Activated naive CD8-positive, alpha-beta T cell (primary cell): ENCODE data around the gene BIVM.

ENCODE experiments used
- H3K27ac Mint-ChIP-seq: one replicate; pipeline ENCODE4 v1.8.0; 2021; ENCODE audit warnings: mixed read lengths
- H3K27me3 Mint-ChIP-seq: one replicate; pipeline ENCODE4 v1.8.0; 2021; ENCODE audit warnings: mixed read lengths
- H3K36me3 Mint-ChIP-seq: one replicate; pipeline ENCODE4 v1.8.0; 2021; ENCODE audit warnings: mixed read lengths
- H3K4me1 Mint-ChIP-seq: one replicate; pipeline ENCODE4 v1.8.0; 2021; ENCODE audit warnings: low read depth, mixed read lengths
- H3K4me3 Mint-ChIP-seq: one replicate; pipeline ENCODE4 v1.8.0; 2021; ENCODE audit warnings: mild to moderate bottlenecking, mixed read lengths
- H3K9me3 Mint-ChIP-seq: one replicate; pipeline ENCODE4 v1.8.0; 2021; ENCODE audit warnings: low read depth, mixed read lengths

The BIVM gene

GRCh38 chr13:102872131-102872530 is 73.2 kb downstream of the BIVM start:
- Mint-ChIP-seq H3K9me3 (no peaks in the 10 kb centered on the region), H3K27me3 (no peaks in the 10 kb centered on the region), H3K36me3 (peaks cover 2% of the 10 kb centered on the region), H3K4me3 (no peak overlapping the region), H3K4me1 (peaks cover 19% of the 10 kb centered on the region), H3K27ac (peak overlapping the region; percentile 87)

DNA sequence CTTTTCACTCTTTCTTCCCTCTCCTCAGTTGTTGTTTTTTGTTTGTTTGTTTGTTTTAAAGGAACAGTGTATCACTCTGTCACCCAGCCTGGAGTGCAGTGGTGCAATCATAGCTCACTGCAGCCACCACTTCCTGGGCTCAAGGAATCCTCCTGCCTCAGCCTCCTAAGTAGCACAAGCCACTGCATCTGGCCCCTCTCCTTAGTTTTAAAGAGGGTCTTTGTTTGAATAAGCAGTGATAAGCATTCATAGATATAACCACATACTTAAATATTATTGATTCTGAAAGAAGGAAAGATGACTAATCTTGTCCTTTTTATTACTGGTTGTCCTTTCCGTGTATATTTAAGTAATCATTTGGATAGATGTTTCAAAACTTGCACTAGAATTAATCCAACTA is 73.6 kb downstream of the BIVM start:
- Mint-ChIP-seq H3K9me3 (no peaks in the 10 kb centered on the region), H3K27me3 (no peaks in the 10 kb centered on the region), H3K27ac (peak overlapping the region; percentile 87), H3K4me1 (peaks cover 19% of the 10 kb centered on the region), H3K4me3 (no peak overlapping the region), H3K36me3 (peaks cover 2% of the 10 kb centered on the region)

DNA sequence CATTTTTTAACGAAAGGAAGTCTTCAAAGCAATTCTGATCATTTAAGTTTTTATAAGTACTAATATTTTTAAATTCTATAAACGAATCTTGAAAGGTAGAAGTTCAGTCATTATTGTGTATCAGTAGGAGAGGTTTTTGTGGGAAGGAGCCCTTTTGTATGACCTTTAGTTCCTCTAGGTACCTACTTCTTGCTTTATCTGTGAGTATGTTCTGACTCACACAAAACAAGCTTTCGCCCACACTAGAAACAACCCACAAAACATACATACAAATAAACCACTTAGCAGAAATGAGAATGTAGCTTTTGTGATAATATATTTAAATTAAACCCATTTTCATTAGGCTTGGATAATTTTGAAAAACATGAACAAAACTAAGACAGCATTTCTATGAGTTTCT is 74.7 kb downstream of the BIVM start:
- Mint-ChIP-seq H3K9me3 (no peaks in the 10 kb centered on the region), H3K4me3 (no peak overlapping the region), H3K27me3 (no peaks in the 10 kb centered on the region), H3K36me3 (peaks cover 2% of the 10 kb centered on the region), H3K27ac (no peak overlapping the region), H3K4me1 (peaks cover 19% of the 10 kb centered on the region)

- no peak overlapping the region for H3K4me3 Mint-ChIP-seq
- no peaks in the 10 kb centered on the region for H3K9me3 Mint-ChIP-seq
- peaks cover 2% of the 10 kb centered on the region for H3K36me3 Mint-ChIP-seq
- H3K27ac Mint-ChIP-seq: peak overlapping the region; percentile 51
- no peaks in the 10 kb centered on the region for H3K27me3 Mint-ChIP-seq
- peaks cover 13% of the 10 kb centered on the region for H3K4me1 Mint-ChIP-seq
Observed at GRCh38 chr13:102875256-102875655, 76.3 kb downstream of the BIVM start.

- Mint-ChIP-seq H3K9me3 (no peaks in the 10 kb centered on the region), H3K4me1 (peaks cover 6% of the 10 kb centered on the region), H3K4me3 (no peak overlapping the region), H3K27ac (no peak overlapping the region), H3K36me3 (peaks cover 2% of the 10 kb centered on the region), H3K27me3 (no peaks in the 10 kb centered on the region)
Observed at GRCh38 chr13:102877303-102877702, 78.4 kb downstream of the BIVM start.

GRCh38 chr13:102878481-102878880 is 79.6 kb downstream of the BIVM start:
- Mint-ChIP-seq H3K4me1 (no peaks in the 10 kb centered on the region), H3K27ac (peak overlapping the region; percentile 13), H3K4me3 (no peak overlapping the region), H3K27me3 (no peaks in the 10 kb centered on the region), H3K36me3 (peaks cover 3% of the 10 kb centered on the region), H3K9me3 (no peaks in the 10 kb centered on the region)

DNA sequence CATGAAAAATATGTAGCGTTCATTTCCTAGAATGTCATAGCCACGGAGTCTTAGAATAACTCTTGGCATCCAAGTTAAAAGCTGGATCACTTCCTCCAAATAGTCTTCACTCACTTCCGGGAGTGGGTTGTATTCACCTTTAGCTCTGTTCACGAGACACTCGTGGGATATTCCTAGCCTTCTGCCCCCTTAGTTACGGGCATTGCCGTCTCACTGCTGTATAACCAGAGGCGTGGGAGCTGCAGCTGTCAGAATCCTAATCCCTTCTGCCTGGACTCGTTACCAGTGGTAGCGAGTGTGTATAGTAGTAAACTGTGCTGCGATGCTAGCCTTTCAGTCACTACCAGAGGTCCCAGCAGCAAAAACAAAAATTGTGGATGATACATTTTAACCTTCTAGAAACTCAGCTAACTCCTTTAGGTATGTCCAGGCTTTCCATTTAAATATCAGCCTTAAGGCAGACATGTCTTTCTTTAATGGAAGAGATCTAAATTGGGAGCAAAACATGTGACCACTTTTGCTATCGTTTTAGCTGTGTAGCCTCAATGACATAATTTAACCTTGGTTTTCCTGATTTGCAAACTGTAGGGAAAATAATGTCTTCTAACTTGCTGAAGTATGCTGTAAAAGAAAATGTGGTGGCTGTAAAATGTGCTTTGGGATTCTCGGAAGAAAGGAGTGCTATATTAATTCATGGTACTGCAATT is 81.0 kb downstream of the BIVM start:
- no peaks in the 10 kb centered on the region for H3K9me3 Mint-ChIP-seq
- H3K27me3 Mint-ChIP-seq: no peaks in the 10 kb centered on the region
- no peaks in the 10 kb centered on the region for H3K4me1 Mint-ChIP-seq
- H3K4me3 Mint-ChIP-seq: no peak overlapping the region
- no peak overlapping the region for H3K27ac Mint-ChIP-seq
- peaks cover 4% of the 10 kb centered on the region for H3K36me3 Mint-ChIP-seq

DNA sequence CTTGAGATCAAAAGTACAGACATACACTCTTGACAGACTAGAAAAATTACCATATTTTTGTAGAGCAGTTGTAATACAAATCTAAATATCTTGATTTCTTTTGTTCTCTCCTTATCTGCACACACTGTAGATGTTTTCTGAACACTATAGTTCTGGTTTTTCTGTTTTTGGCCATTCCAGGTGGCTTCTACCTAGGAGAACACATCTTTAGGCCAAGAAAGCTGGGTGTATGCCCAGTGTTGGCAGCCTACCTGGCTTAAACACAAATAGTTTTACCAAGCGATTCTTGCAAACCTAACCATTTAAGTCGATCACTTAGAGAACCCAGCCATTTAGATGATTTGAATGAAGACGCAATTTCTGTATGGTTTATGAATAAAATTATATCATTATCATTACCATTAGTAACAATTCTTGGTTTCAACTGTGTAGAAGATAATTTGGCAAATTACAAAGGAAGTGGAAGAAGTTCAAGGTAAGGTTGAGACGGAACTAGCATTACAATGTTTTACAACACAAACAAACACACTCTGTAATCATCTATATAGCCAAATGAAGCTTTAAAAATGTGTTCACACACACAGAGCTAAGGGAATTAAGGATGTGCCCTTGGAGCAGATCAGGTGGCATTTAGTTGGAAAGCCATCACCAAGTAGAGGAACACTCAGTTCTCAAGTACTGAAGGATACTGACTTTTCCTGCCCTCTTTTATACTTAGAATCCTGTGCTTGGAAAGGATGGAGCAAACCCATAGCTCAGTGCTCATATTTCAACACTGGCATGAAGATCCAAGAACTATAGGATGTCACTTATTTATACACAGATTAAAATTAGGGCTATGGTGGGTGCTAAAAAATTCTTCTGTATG is 83.1 kb downstream of the BIVM start:
- no peaks in the 10 kb centered on the region for H3K9me3 Mint-ChIP-seq
- no peaks in the 10 kb centered on the region for H3K27me3 Mint-ChIP-seq
- peaks cover 4% of the 10 kb centered on the region for H3K36me3 Mint-ChIP-seq
- no peak overlapping the region for H3K27ac Mint-ChIP-seq
- H3K4me1 Mint-ChIP-seq: no peaks in the 10 kb centered on the region
- no peak overlapping the region for H3K4me3 Mint-ChIP-seq
